HG03139 (cell line): Measurements from ENCODE around the gene TAGAP.
"Not testable (repeated sequence)": the region's sequence is repeated elsewhere in the genome, so short reads cannot be mapped to it uniquely, and the experiment has no call there.

Experiments used
- ATAC-seq: cut with Tn5 transposase; IDR thresholded peaks from one replicate; pipeline ENCODE4 v1.9.1; 2021; ENCODE audit not compliant: unreplicated experiment

TAGAP gene

GRCh38 chr6:159047891-159048685, 3.3 kb upstream of the TAGAP start:
- no peak for ATAC-seq

- no peak for ATAC-seq
Measured at GRCh38 chr6:159045801-159046200, 1.0 kb upstream of the TAGAP start.

DNA sequence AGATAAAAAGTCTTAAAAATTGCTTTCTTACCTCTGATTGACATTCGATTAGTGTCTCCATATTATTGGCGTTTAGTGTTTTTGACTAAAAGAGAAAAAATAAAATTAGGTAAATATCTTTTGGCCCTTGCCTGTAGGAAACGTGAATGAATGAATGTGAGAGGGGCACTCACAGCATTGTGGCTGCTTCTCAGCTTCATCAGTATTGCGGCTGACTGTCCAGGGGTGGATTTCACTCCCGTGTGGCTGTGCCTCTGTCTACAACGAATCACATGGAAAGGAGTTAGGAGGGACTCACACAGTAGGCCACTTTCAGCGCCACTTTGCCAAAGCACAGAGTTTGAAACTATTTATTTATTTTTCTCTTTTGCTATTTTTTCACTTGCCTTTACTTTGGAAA, 844 bp downstream of the TAGAP start:
- no peak for ATAC-seq

GRCh38 chr6:159043251-159043650, 1.5 kb downstream of the TAGAP start:
- ATAC-seq = no peak

DNA sequence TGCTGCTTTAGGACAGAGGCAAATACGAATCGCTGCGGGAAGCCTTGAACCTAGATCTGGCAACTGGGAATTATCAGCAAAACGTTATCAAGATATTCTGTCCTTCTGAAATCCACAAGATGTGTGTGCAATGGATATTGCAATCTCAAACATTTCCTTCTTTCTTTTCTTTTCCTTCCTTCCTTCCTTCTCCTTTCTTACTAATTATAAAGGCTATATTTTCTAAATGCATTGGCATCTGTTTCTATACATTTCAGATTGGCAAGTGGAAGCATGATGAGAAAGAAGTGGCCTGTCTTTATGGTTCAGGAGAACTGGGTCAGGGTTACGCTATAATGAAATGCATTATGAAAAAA, 2.0 kb downstream of the TAGAP start:
- no peak for ATAC-seq

- ATAC-seq = peak; percentile 44
Measured at GRCh38 chr6:159042003-159042825, 2.6 kb downstream of the TAGAP start.

DNA sequence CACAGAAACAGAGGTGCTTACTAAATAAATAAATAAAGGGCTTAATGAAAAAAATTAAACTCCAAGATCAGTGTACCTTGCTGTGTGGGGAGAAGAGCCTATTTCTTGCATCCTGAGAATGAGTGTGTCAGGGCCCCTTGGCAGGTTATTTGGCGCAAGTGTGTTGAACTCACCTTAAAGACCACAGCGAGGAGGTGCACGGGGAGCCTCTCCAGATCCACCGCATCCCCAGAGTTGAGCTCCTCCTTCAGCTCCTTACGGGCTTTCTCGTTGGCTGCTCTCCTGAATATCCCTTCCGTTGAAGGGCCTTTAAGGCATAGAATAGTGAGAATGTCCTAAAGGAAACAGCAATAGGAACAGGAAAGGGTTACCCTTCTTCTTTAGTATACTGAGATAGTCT, 3.6 kb downstream of the TAGAP start:
- no peak for ATAC-seq

GRCh38 chr6:159039885-159040258, 4.9 kb downstream of the TAGAP start:
- no peak for ATAC-seq

GRCh38 chr6:159038914-159039884, 5.6 kb downstream of the TAGAP start:
- ATAC-seq = peak; percentile 71

DNA sequence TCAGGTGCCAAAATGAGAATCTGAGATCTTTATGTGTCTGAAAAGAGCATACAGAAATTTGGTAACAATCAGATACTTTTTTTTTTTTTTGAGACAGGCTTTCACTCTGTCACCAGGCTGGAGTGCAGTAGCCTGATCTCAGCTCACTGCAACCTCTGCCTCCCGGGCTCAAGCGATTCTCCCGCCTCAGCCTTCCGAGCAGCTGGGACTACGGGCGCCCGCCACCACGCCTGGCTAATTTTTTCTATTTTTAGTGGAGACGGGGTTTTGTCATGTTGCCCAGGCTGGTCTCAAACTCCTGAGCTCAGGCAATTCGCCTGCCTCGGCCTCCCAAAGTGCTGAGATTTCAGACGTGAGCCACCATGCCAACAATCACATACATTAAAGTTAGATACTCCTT, 6.5 kb downstream of the TAGAP start:
- ATAC-seq = not testable (repeated sequence)

DNA sequence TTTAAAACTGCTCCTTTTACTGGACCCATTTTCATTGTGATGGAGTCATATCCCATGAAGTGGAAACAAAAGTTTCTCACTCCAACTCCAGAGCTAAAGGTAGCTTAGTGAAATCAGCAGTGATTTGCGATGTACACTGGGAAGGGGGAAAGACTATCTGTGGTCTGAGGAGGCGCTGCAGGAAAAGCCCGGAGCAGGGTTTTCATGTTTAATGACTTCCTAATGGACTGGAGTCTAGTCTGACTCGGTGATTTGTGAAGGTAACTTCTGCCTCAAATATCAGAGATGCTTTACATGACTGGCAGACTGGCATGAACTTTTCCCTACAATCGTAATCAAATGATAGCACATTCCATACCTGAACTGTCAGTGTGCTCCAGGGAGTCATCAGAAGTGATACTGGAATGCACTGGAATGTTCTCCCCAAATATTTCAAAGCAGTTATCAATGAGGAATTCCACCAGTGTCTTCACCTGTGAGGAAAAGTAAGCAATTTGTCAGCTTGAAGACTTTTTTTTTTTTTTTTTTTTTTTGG, 7.0 kb downstream of the TAGAP start:
- no peak for ATAC-seq

- no peak for ATAC-seq
Measured at GRCh38 chr6:159036673-159037072, 8.1 kb downstream of the TAGAP start.

DNA sequence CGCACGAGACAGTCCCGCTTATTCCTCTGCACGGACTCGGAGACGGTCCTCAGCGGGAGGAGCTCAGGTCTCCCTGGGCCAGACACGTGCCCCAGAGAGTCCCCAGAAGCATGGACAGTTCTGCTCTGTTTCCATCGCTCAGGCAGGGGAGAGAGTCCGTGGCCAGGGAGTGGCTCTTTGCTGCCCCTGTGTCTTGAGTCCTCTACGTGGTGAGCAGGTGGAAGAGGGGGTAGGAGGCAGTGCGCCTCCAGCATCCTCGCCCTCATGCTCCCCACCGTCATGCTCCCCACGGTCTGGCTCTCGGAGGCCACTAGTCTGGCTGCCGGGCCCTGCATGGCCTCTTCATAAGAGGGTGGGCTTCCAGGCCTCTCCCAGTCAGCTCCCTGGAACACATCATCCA, 8.9 kb downstream of the TAGAP start:
- no peak for ATAC-seq

DNA sequence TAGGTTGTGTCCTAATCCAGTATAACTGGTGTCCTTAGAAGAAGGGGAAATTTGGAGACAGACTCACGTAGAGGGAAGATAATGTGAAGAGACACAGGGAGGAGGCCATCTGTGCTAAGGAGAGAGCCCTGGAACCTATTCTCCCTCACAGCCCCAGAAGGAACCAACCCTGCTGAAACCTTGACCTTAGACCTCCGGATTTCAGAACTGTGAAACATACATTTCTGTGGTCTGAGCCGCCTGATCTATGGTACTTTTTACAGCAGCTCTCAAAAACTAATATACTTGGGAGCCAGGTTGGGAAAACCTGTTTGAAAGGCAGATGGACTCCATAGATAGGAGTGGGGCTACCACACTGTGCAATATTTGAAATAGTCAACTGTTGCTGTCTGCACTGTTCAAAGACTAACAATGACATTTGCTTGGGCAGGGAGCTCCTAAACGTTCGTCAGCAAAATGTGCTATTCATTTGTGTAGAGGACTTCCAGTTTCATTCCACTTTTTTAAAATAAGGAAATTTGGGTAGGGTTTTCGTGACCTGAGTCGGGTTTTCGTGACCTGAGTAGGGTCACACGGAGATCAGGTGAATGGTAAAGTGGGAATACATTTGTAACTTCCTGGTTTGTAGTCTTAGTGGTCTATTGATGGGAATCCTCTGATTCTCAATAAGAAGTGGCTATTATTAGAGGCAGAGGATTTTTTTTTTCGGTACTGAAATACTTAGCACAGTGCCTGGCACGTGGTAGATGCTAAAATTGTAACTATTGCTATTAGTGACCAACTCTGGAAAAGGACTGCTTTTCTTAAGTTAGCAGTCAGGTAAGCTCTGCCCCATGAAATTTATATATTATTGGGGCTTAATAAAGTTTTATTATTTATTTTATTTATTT, 11.4 kb downstream of the TAGAP start:
- ATAC-seq = no peak

DNA sequence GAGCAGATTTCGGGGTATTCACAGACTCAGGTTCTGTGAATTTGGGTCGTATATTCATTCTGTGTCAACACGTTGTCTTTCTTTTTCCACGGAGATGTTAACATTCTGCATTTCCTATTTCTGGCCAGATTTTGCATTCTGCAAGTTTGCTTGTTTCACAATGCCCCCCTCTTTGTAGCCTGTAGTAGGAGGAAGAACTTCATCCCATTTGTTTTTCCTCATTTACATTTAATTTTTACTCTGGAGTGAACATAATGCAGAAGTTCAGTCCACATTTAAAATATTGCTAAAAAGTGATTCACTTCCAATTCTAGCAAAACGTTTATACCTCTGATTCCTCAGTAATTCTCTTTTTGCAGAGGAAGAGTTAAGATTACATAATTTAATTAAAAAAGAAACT, 12.9 kb downstream of the TAGAP start:
- ATAC-seq = no peak

DNA sequence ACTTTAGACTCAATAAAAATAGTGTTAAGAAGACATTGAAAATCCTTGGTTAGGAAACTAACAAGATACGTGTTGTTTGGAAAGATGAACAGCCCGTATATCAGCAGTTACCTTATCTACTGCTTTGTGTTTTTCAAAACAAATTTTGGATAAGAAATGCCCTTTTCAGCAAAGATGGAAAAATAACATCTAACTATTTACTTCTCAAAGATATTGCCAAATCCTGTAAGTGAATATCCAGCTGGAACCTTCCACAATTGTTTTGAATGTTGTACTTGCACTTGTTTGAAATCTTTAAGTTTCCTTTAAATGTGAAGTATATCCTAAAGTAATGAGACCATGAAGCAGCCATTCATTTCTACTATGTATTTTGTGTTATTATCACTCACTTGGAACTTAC, 14.6 kb downstream of the TAGAP start:
- no peak for ATAC-seq

DNA sequence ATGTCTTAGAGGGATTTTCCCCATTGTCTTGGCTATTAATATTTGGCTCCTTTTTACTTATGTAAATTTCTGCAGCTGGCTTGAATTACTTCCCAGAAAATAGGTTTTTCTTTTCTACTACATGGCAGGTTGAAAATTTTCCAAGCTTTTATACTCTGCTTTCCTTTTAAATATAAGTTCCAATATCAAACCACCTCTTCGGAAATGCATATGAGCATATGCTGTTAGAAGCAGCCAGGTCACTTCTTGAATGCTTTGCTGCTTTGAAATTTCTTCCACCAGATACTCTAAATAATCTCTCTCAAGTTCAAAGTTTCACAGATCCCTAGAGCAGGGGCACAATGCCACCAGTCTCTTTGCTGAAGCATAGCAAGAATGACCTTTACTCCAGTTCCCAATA, 19.6 kb downstream of the TAGAP start:
- not testable (repeated sequence) for ATAC-seq

GRCh38 chr6:159023893-159024292, 20.9 kb downstream of the TAGAP start:
- ATAC-seq = no peak

GRCh38 chr6:159020011-159020410, 24.8 kb downstream of the TAGAP start:
- no peak for ATAC-seq
